ENCODE results near the gene UBAP2. TPM values are rescaled to one million over a fixed set of nuclear protein-coding genes. Genes with fewer than 3 reads are reported as not detected.

UBAP2 gene
- total RNA-seq, 1 donor from 2014 or later = 24.6 TPM

- no peak for DNase-seq (ENCODE audit: extremely low spot score in 2 of 2)
- Histone ChIP-seq H3K4me3 (no peak overlapping the region), H3K9me3 (no peaks in the 10 kb centered on the region), H3K27ac (no peak overlapping the region), H3K4me1 (peaks cover 24% of the 10 kb centered on the region), H3K36me3 (no peaks in the 10 kb centered on the region), H3K27me3 (no peaks in the 10 kb centered on the region)
- TF ChIP-seq POLR2AphosphoS5 (IDR thresholded peaks at IDR 0.05; ENCODE audit: insufficient read depth in 1 of 2, low read depth in 1 of 2) (no peak), POLR2A (IDR thresholded peaks at IDR 0.05) (no peak), CTCF (IDR thresholded peaks at IDR 0.05) (no peak)
- intact Hi-C loops (cut with DNase I) = no loop called here
Observed at GRCh38 chr9:33906769-33907168, 141.9 kb downstream of the UBAP2 start.

GRCh38 chr9:33905137-33905536 lies 143.6 kb downstream of the UBAP2 start:
- DNase-seq (ENCODE audit: extremely low spot score in 2 of 2) = no peak
- Histone ChIP-seq H3K9me3 (no peaks in the 10 kb centered on the region), H3K4me1 (peaks cover 17% of the 10 kb centered on the region), H3K4me3 (no peak overlapping the region), H3K27ac (no peak overlapping the region), H3K36me3 (peaks cover 0 to 6% of the 10 kb centered on the region in 2 donors), H3K27me3 (no peaks in the 10 kb centered on the region)
- intact Hi-C loops (cut with DNase I) = no loop called here
- TF ChIP-seq POLR2AphosphoS5 (IDR thresholded peaks at IDR 0.05; ENCODE audit: insufficient read depth in 1 of 2, low read depth in 1 of 2) (no peak), POLR2A (IDR thresholded peaks at IDR 0.05) (no peak), CTCF (IDR thresholded peaks at IDR 0.05) (no peak)

- Histone ChIP-seq H3K4me1 (peaks cover 14% of the 10 kb centered on the region), H3K4me3 (no peak overlapping the region), H3K36me3 (peaks cover 0 to 8% of the 10 kb centered on the region in 2 donors), H3K27ac (no peak overlapping the region), H3K27me3 (no peaks in the 10 kb centered on the region), H3K9me3 (no peaks in the 10 kb centered on the region)
- intact Hi-C loops (cut with DNase I) = no loop called here
- TF ChIP-seq POLR2A (IDR thresholded peaks at IDR 0.05) = no peak
- no peak for TF ChIP-seq POLR2AphosphoS5 (IDR thresholded peaks at IDR 0.05; ENCODE audit: insufficient read depth in 1 of 2, low read depth in 1 of 2)
- TF ChIP-seq CTCF (IDR thresholded peaks at IDR 0.05) = no peak
- no peak for DNase-seq (ENCODE audit: extremely low spot score in 2 of 2)
Observed at GRCh38 chr9:33903157-33903780, 145.4 kb downstream of the UBAP2 start.

- TF ChIP-seq CTCF (IDR thresholded peaks at IDR 0.05) (no peak), POLR2AphosphoS5 (IDR thresholded peaks at IDR 0.05; ENCODE audit: insufficient read depth in 1 of 2, low read depth in 1 of 2) (no peak), POLR2A (IDR thresholded peaks at IDR 0.05) (no peak)
- Histone ChIP-seq H3K9me3 (no peaks in the 10 kb centered on the region), H3K4me1 (no peaks in the 10 kb centered on the region), H3K27ac (no peak overlapping the region), H3K4me3 (no peak overlapping the region), H3K27me3 (no peaks in the 10 kb centered on the region), H3K36me3 (peaks cover under 1 to 5% of the 10 kb centered on the region in 2 donors)
- no peak for DNase-seq (ENCODE audit: extremely low spot score in 2 of 2)
- intact Hi-C loops (cut with DNase I) = no loop called here
Observed at GRCh38 chr9:33894316-33894715, 154.4 kb downstream of the UBAP2 start.

- Histone ChIP-seq H3K27ac (no peak overlapping the region), H3K27me3 (no peaks in the 10 kb centered on the region), H3K36me3 (peaks cover 2 to 8% of the 10 kb centered on the region in 2 donors), H3K9me3 (no peaks in the 10 kb centered on the region), H3K4me3 (no peak overlapping the region), H3K4me1 (no peaks in the 10 kb centered on the region)
- TF ChIP-seq CTCF (IDR thresholded peaks at IDR 0.05) (no peak), POLR2A (IDR thresholded peaks at IDR 0.05) (no peak), POLR2AphosphoS5 (IDR thresholded peaks at IDR 0.05; ENCODE audit: insufficient read depth in 1 of 2, low read depth in 1 of 2) (no peak)
- no peak for DNase-seq (ENCODE audit: extremely low spot score in 2 of 2)
- intact Hi-C loops (cut with DNase I) = no loop called here
Observed at GRCh38 chr9:33893861-33894260, 154.8 kb downstream of the UBAP2 start.
